Activated CD4-positive, alpha-beta T cell treated with anti-CD3 and anti-CD28 coated beads, Interleukin-2, amount 10 ng/mL, durations not matched to agents 7 days and 5 days (primary cell): ENCODE results near the gene KLHL15. TPM values are rescaled to one million over a fixed set of nuclear protein-coding genes. Genes with fewer than 3 reads are reported as not detected.
A peak's percentile ranks its signal among the peaks of the same experiment; 100 is the strongest.

Experiments
- CTCF ChIA-PET: fragments of 350-600 bp; sonication (Branson Sonifier 250); formaldehyde crosslinking; loops from one replicate; lab custom pipeline; 2021; ENCODE audit warnings: antibody characterized with exemption; lab: Charles Lee
- POLR2A ChIA-PET: fragments of 350-600 bp; sonication (Branson Sonifier 250); formaldehyde crosslinking; loops from one replicate; lab custom pipeline; 2021; ENCODE audit warnings: antibody characterized with exemption; lab: Charles Lee
- DNase-seq: peaks from one replicate; pipeline ENCODE4 v3.0.0-alpha.2; 2020
- H3K27ac Mint-ChIP-seq: one replicate; pipeline ENCODE4 v1.8.0; 2021; ENCODE audit warnings: mild to moderate bottlenecking, moderate library complexity, mixed read lengths
- H3K27me3 Mint-ChIP-seq: one replicate; pipeline ENCODE4 v1.8.0; 2021; ENCODE audit warnings: mixed read lengths
- H3K36me3 Mint-ChIP-seq: one replicate; pipeline ENCODE4 v1.8.0; 2021; ENCODE audit warnings: low read depth, mixed read lengths
- H3K4me1 Mint-ChIP-seq: one replicate; pipeline ENCODE4 v1.8.0; 2021; ENCODE audit warnings: mixed read lengths
- H3K4me3 Mint-ChIP-seq: one replicate; pipeline ENCODE4 v1.8.0; 2021; ENCODE audit warnings: mild to moderate bottlenecking, moderate library complexity, mixed read lengths
- H3K9me3 Mint-ChIP-seq: one replicate; pipeline ENCODE4 v1.8.0; 2021; ENCODE audit warnings: mixed read lengths
- total RNA-seq, 2 experiments: library from RNA; stranded (reverse); gene quantifications; one replicate each; pipeline ENCODE4 v1.2.3, GENCODE V29; 2021

Gene KLHL15
- total RNA-seq, 2 experiments from 2014 or later: 8.6 to 9.6 TPM

GRCh38 chrX:24026432-24026831 lies 554 bp downstream of the KLHL15 start:
- H3K27ac Mint-ChIP-seq: peak overlapping the region; percentile 89
- POLR2A ChIA-PET: no interaction called here
- H3K9me3 Mint-ChIP-seq: no peaks in the 10 kb centered on the region
- CTCF ChIA-PET: interaction anchor here (0.9 to 4.9 kb wide), 4 partner anchors 10 to 123 kb away, joined by 3 to 38 read pairs (median 6); partner anchors contain the start of genes APOO, CXorf58, EIF2S3 and ZFX
- H3K27me3 Mint-ChIP-seq: peaks cover 4% of the 10 kb centered on the region
- H3K4me3 Mint-ChIP-seq: peak overlapping the region; percentile 76
- peaks cover 8% of the 10 kb centered on the region for H3K36me3 Mint-ChIP-seq
- DNase-seq: no peak
- peaks cover 17% of the 10 kb centered on the region for H3K4me1 Mint-ChIP-seq

- Mint-ChIP-seq H3K9me3 (no peaks in the 10 kb centered on the region), H3K36me3 (peaks cover 8% of the 10 kb centered on the region), H3K27ac (peak overlapping the region; percentile 89), H3K4me3 (peak overlapping the region; percentile 76), H3K4me1 (peaks cover 23% of the 10 kb centered on the region), H3K27me3 (peaks cover 4% of the 10 kb centered on the region)
- ChIA-PET CTCF (interaction anchor here (0.6 to 4.9 kb wide), 6 partner anchors 10 to 330 kb away, joined by 3 to 38 read pairs (median 4); partner anchors contain the start of genes APOO, CXorf58, EIF2S3 and ZFX), POLR2A (no interaction called here)
- DNase-seq: no peak
Measured at GRCh38 chrX:24025741-24026403, 1.1 kb downstream of the KLHL15 start.

GRCh38 chrX:24024819-24025740 lies 1.9 kb downstream of the KLHL15 start:
- Mint-ChIP-seq H3K27me3 (peaks cover 4% of the 10 kb centered on the region), H3K4me3 (peak overlapping the region; percentile 91), H3K36me3 (peaks cover 8% of the 10 kb centered on the region), H3K4me1 (peaks cover 30% of the 10 kb centered on the region), H3K9me3 (no peaks in the 10 kb centered on the region), H3K27ac (peak overlapping the region; percentile 93)
- POLR2A ChIA-PET: no interaction called here
- CTCF ChIA-PET: interaction anchor here (0.6 to 4.9 kb wide), 5 partner anchors 11 to 329 kb away, joined by 3 to 38 read pairs (median 4); partner anchors contain the start of genes APOO, CXorf58 and EIF2S3
- peak; percentile 80 for DNase-seq

DNA sequence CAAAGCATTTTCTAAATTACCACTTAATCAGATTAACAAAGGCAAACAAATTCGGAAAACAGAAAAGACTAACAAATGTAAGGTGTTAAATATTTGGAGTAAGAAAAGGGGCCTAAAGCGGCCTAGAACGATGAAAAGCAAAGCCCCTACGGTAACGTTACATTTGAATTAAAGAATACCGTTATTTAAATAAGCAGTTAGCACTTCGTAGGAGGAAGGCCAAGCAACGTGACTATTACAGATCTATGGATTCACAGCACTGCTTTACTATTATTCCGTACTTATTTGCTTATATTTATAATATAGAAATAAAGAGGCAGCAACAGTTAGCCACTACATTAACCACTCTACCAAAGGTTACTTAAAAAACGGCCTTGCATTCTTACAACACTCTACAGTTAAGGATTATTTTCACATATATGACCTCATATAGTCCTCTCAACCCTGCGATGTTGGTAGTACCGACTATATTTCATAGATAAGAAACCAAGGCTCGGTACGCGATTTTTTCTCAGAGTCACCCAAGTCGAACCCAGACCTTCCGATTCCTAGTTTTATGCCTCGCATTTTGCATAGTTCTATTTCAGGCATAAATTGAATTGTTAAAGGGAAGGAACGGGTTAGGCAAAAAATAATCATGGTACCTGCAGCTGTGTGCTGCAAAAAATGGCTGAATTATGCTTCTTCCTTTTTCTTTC lies 2.9 kb downstream of the KLHL15 start:
- H3K36me3 Mint-ChIP-seq: peaks cover 9% of the 10 kb centered on the region
- no peaks in the 10 kb centered on the region for H3K9me3 Mint-ChIP-seq
- peak overlapping the region; percentile 93 for H3K27ac Mint-ChIP-seq
- ChIA-PET CTCF (interaction anchor here (4.9 kb wide), 1 partner anchor 31 kb away, joined by 38 read pairs; the partner anchor contains the start of gene EIF2S3), POLR2A (interaction anchor here (0.7 to 1.2 kb wide), 2 partner anchors 30 to 390 kb away, joined by 3 read pairs; no protein-coding TSS in a partner anchor)
- H3K4me1 Mint-ChIP-seq: peaks cover 38% of the 10 kb centered on the region
- H3K4me3 Mint-ChIP-seq: peak overlapping the region; percentile 91
- peak; percentile 8 for DNase-seq
- no peaks in the 10 kb centered on the region for H3K27me3 Mint-ChIP-seq

DNA sequence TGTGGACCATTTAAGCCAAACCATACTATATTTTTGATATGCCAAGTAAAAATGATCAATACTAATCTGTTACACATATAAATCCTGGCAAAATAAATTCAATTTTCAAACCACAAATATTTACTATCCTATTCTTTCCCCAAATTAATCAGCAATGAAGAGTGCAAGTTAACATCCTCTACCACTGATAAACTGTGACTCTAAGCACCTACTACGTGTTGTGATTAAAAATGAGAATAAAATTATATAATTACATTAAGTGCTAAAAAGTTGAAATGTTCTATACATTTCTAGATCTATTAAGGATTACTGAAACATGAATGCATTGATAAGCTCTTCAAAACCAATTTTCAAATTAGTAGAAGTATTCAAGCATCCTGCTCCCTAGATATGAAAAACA lies 3.4 kb downstream of the KLHL15 start:
- Mint-ChIP-seq H3K36me3 (peaks cover 9% of the 10 kb centered on the region), H3K4me1 (peaks cover 39% of the 10 kb centered on the region)
- POLR2A ChIA-PET: interaction anchor here (0.7 to 1.2 kb wide), 2 partner anchors 30 to 389 kb away, joined by 3 read pairs; no protein-coding TSS in a partner anchor

DNA sequence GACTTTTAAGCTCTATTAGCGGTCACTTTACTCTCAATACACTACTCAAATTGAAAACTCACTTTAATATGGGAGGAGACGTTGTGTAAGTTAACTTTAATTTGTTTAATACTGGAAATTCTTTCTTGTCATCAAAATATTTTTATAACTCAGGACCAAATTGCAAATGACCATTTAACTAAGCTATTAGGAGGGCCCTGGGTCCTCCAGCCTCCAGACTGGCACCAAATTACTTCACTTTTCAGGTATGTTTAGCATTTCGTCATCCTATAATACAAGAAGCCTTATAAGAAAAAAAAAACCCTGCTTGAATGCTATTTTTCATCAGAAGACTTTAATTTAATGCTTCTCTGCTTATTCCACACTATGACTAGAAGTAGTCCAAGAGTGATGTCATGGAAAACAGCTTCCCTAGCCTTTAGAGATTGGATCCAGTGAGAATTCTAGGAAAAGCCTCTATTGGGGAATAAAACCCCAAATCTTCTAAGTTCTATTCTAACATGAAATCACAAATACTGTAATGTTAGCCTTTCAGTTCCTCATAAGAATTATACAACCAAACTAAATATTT lies 6.6 kb downstream of the KLHL15 start:
- POLR2A ChIA-PET: no interaction called here
- Mint-ChIP-seq H3K27me3 (no peaks in the 10 kb centered on the region), H3K36me3 (peaks cover 17% of the 10 kb centered on the region), H3K4me3 (no peak overlapping the region), H3K27ac (no peak overlapping the region), H3K9me3 (no peaks in the 10 kb centered on the region), H3K4me1 (peaks cover 39% of the 10 kb centered on the region)
- CTCF ChIA-PET: interaction anchor here (0.6 kb wide), 1 partner anchor 49 kb away, joined by 3 read pairs; no protein-coding TSS in a partner anchor
- no peak for DNase-seq

More for the DNA sequence above, 3.4 kb downstream of the KLHL15 start:
- Mint-ChIP-seq H3K27me3 (no peaks in the 10 kb centered on the region), H3K9me3 (no peaks in the 10 kb centered on the region), H3K27ac (peak overlapping the region; percentile 93), H3K4me3 (peak overlapping the region; percentile 91)
- CTCF ChIA-PET: no interaction called here
- no peak for DNase-seq

DNA sequence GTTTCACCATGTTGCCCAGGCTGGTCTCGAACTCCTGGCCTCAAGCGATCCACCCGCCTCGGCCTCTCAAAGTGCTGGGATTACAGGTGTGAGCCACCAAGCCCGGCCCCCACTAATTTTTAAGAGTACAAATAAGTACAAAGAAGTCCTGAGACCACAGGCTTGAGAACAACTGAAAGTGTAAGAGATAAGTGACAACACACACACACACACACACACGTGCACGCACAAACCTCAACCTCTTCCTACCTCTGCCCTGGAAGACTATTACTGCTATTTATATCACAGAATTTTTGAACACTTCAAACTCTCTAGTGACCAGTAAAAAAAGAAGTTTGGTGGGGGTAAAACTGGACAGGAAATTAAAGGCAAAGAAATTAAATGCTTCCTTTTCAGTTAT lies 7.5 kb downstream of the KLHL15 start:
- Mint-ChIP-seq H3K27ac (peak overlapping the region; percentile 57), H3K4me1 (peaks cover 49% of the 10 kb centered on the region), H3K4me3 (no peak overlapping the region), H3K9me3 (no peaks in the 10 kb centered on the region), H3K27me3 (no peaks in the 10 kb centered on the region), H3K36me3 (peaks cover 19% of the 10 kb centered on the region)
- POLR2A ChIA-PET: no interaction called here
- no peak for DNase-seq
- CTCF ChIA-PET: no interaction called here

GRCh38 chrX:24018809-24019208 lies 8.2 kb downstream of the KLHL15 start:
- Mint-ChIP-seq H3K36me3 (peaks cover 21% of the 10 kb centered on the region), H3K27ac (no peak overlapping the region), H3K4me3 (no peak overlapping the region), H3K27me3 (no peaks in the 10 kb centered on the region), H3K9me3 (no peaks in the 10 kb centered on the region), H3K4me1 (peaks cover 52% of the 10 kb centered on the region)
- ChIA-PET CTCF (no interaction called here), POLR2A (no interaction called here)
- no peak for DNase-seq

- CTCF ChIA-PET: interaction anchor here (0.6 to 0.7 kb wide), 2 partner anchors 52 to 55 kb away, joined by 3 to 4 read pairs; no protein-coding TSS in a partner anchor
- Mint-ChIP-seq H3K4me3 (no peak overlapping the region), H3K27me3 (no peaks in the 10 kb centered on the region), H3K27ac (no peak overlapping the region), H3K9me3 (no peaks in the 10 kb centered on the region), H3K4me1 (peaks cover 45% of the 10 kb centered on the region), H3K36me3 (peaks cover 16% of the 10 kb centered on the region)
- DNase-seq: no peak
- POLR2A ChIA-PET: no interaction called here
Measured at GRCh38 chrX:24017674-24018073, 9.3 kb downstream of the KLHL15 start.

DNA sequence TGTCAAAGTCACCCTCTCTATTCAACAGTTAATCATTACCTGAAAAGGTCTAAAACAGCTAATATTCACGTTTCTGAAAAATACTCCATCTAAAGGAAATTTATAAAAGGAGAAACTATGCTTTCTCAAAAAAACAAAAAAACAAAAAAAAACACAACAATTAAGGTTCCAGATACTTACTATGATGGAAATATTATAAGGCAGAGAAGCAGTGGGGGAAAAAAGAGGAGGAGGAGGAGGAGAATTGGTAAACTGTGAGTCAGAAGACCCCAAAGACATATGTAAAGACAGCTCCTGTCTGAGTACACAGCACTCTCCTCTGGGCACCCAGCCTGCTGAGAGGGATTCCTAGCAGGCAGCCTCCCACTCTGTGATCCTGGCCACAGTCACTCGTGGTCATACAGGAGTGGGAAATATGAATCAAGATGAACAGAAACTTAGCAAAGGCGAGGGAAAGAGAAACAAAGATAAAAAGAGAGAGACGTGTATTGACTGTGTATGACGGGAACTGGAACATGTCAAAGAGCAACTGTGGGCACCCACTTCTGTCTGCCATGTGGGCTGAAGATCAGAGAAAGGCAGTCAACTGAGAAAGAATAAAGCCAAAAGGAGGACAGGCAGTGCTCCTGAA lies 12.5 kb downstream of the KLHL15 start:
- Mint-ChIP-seq H3K9me3 (no peaks in the 10 kb centered on the region), H3K27ac (peak overlapping the region; percentile 82), H3K4me3 (peak overlapping the region; percentile 54), H3K36me3 (peaks cover 25% of the 10 kb centered on the region), H3K4me1 (peaks cover 37% of the 10 kb centered on the region), H3K27me3 (no peaks in the 10 kb centered on the region)
- ChIA-PET POLR2A (no interaction called here), CTCF (interaction anchor here (1.1 to 2.9 kb wide), 3 partner anchors 17 to 107 kb away, joined by 3 to 11 read pairs (median 3); partner anchors contain the start of genes APOO, CXorf58 and EIF2S3)
- peak; percentile 12 for DNase-seq

DNA sequence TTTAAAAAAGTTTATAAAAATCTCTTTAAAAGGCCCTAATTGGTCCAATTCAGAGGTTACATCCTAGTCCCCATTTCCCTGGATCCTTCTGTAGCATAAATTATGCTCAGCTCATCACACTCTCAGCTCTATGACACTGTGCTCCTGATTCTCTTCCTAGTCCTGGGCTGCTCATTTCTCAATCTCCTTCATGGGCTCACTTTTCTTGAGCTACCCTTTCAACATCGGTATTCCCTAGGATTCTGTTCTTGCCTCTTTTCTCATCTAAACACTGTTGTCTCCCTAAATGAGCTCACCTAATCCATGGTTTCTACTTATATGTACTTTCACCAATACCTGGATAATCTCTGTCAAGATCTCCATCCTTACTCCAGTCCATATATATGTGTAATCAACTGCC lies 14.7 kb downstream of the KLHL15 start:
- no peak overlapping the region for H3K4me3 Mint-ChIP-seq
- ChIA-PET CTCF (interaction anchor here (0.6 to 1.3 kb wide), 2 partner anchors 10 to 42 kb away, joined by 3 to 5 read pairs; partner anchors contain the start of gene EIF2S3), POLR2A (no interaction called here)
- H3K27ac Mint-ChIP-seq: no peak overlapping the region
- H3K9me3 Mint-ChIP-seq: no peaks in the 10 kb centered on the region
- peaks cover 37% of the 10 kb centered on the region for H3K4me1 Mint-ChIP-seq
- H3K27me3 Mint-ChIP-seq: no peaks in the 10 kb centered on the region
- H3K36me3 Mint-ChIP-seq: peaks cover 28% of the 10 kb centered on the region
- DNase-seq: no peak
